Heart left ventricle (tissue), 13 donors: Measurements from ENCODE around the gene C1S.

ENCODE experiments used
- POLR2A ChIP-seq, 2 donors: fragments of 450-650 bp; IDR thresholded peaks; one replicate each; pipeline ENCODE4 v1.6.1; 2017; ENCODE audit warnings: antibody characterized with exemption in 2 of 2, mild to moderate bottlenecking in 2 of 2, moderate library complexity in 2 of 2
- TF ChIP-seq, protein P1 (sequence below), 12 donors: fragments of 200-600 bp; sonication (generic) in 4 of 12; IDR thresholded peaks; one replicate each; pipeline versions ENCODE4 v1.5.0 to v1.8.0; 2018 to 2022; ENCODE audit warnings: antibody characterized with exemption in 12 of 12, mild to moderate bottlenecking in 5 of 12
- donor health status: ischemic (EF 13 %, LVEDD 7.1; RV severe dilation, severe dysfunction).
- donor health status: DM: no; HTN: yes; CAD: no.
- donor health status: DM: no; HTN: no; CAD: no.
- donor health status: ischemic (EF 25% LVEDD 6.9; RV normal size, moderate dysfunction).
- donor health status: ischemic (EF 25% LVEDD 5.7; RV mildly dilated, moderate dysfunction).
- donor health status: ischemic (EF 35%, LVEDD 5.7; RV mildly dilated, moderate dysfunction).
- donor health status: nonischemic (EF 11% LVEDD 7.7; RV severe dilation, severe dysfunction).
- donor health status: DM: yes; HTN: yes; CAD: no.
- donor health status: PGD.
- donor health status: ischemic (EF 29% LVEDD 5.4; RV normal size, mild dysfunction).
- donor health status: nonischemic (EF 23%, LVEDD 6.1; RV moderate dilation, normal function).

DNA sequence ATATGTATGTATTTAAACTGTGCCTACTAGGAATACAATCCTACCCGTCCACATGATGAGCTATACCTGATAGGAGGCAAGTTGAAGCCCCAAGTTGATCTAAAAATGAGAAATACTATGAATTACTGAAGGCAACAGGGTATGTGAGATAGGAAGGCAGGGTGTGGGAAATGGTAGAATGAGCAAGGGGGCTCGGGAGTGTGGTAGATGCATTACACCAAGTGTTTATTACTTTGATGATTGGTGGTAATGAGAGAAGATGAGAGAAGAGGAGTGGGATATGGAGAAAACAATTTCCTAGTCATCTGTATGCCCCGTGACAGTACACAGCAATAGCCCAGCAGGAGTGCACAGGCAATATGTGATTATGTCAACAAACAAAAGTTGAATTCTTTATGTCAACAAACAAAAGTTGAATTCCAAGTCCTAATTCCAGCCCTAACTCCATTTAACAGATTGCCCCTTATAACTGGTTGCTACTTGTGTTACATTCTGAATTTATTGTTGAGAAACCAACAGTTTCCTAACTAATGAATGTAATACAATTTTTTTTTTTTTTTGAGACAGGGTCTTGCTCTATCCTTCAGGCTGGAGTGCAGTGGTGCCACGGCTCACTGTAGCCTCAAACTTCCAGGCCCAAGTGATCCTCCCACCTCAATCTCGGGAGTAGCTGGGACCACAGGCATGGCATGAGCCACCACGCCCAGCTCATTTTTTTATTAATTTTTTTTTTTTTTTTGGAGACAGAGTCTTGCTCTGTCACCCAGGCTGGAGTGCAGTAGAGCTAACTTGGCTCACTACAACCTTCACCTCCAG is 44.8 kb upstream of the C1S start:
- TF ChIP-seq POLR2A (IDR thresholded peaks at IDR 0.05) = no peak
- TF ChIP-seq, protein P1, sequence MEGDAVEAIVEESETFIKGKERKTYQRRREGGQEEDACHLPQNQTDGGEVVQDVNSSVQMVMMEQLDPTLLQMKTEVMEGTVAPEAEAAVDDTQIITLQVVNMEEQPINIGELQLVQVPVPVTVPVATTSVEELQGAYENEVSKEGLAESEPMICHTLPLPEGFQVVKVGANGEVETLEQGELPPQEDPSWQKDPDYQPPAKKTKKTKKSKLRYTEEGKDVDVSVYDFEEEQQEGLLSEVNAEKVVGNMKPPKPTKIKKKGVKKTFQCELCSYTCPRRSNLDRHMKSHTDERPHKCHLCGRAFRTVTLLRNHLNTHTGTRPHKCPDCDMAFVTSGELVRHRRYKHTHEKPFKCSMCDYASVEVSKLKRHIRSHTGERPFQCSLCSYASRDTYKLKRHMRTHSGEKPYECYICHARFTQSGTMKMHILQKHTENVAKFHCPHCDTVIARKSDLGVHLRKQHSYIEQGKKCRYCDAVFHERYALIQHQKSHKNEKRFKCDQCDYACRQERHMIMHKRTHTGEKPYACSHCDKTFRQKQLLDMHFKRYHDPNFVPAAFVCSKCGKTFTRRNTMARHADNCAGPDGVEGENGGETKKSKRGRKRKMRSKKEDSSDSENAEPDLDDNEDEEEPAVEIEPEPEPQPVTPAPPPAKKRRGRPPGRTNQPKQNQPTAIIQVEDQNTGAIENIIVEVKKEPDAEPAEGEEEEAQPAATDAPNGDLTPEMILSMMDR (IDR thresholded peaks at IDR 0.05) = no peak
